CD4-positive, alpha-beta T cell treated with Interleukin-2 at 100 ng/mL for 4 hours (primary cell): ENCODE measurements around the gene WWOX.
"Not testable (repeated sequence)": the region's sequence is repeated elsewhere in the genome, so short reads cannot be mapped to it uniquely, and the experiment has no call there.

ENCODE experiments used
- DNase-seq: peaks from one replicate; pipeline ENCODE4 v3.0.0-alpha.2; 2020; ENCODE audit warnings: low spot score

The WWOX gene

GRCh38 chr16:78583441-78583840 is 484.0 kb downstream of the WWOX start:
- DNase-seq: no peak

GRCh38 chr16:78584213-78584860 is 484.9 kb downstream of the WWOX start:
- no peak for DNase-seq

GRCh38 chr16:78584991-78585390 is 485.5 kb downstream of the WWOX start:
- DNase-seq: no peak

- no peak for DNase-seq
These were observed 489.9 kb downstream of the WWOX start for GRCh38 chr16:78589331-78589730.

- DNase-seq: no peak
These were observed 492.2 kb downstream of the WWOX start for GRCh38 chr16:78591682-78592103.

- no peak for DNase-seq
These were observed 492.7 kb downstream of the WWOX start for GRCh38 chr16:78592111-78592510.

GRCh38 chr16:78593352-78593751 is 493.9 kb downstream of the WWOX start:
- no peak for DNase-seq

- DNase-seq: no peak
These were observed 494.7 kb downstream of the WWOX start for GRCh38 chr16:78594191-78594590.

- no peak for DNase-seq
These were observed 497.0 kb downstream of the WWOX start for GRCh38 chr16:78596348-78596995.

- no peak for DNase-seq
These were observed 497.6 kb downstream of the WWOX start for GRCh38 chr16:78596996-78597422.

GRCh38 chr16:78597809-78598570 is 498.5 kb downstream of the WWOX start:
- DNase-seq: no peak

GRCh38 chr16:78599271-78599670 is 499.8 kb downstream of the WWOX start:
- no peak for DNase-seq

GRCh38 chr16:78604423-78605062 is 505.1 kb downstream of the WWOX start:
- not testable (repeated sequence) for DNase-seq

GRCh38 chr16:78605548-78606101 is 506.2 kb downstream of the WWOX start:
- DNase-seq: no peak

GRCh38 chr16:78606545-78606944 is 507.1 kb downstream of the WWOX start:
- DNase-seq: no peak

- no peak for DNase-seq
These were observed 507.6 kb downstream of the WWOX start for GRCh38 chr16:78607022-78607421.

GRCh38 chr16:78607465-78607864 is 508.0 kb downstream of the WWOX start:
- no peak for DNase-seq

GRCh38 chr16:78608305-78608776 is 508.9 kb downstream of the WWOX start:
- no peak for DNase-seq

- no peak for DNase-seq
These were observed 510.2 kb downstream of the WWOX start for GRCh38 chr16:78609402-78610274.

- DNase-seq: no peak
These were observed 511.9 kb downstream of the WWOX start for GRCh38 chr16:78611318-78611717.

- no peak for DNase-seq
These were observed 520.4 kb downstream of the WWOX start for GRCh38 chr16:78619811-78620210.
